HL-60 (cell line): Measurements from ENCODE around the gene HPCAL1.

Experiments used
- GABPA ChIP-seq: IDR thresholded peaks from 2 replicates; pipeline ENCODE4 v1.6.1; 2012; ENCODE audit warnings: low read depth
- POLR2AphosphoS5 ChIP-seq: IDR thresholded peaks from 2 replicates; pipeline ENCODE4 v1.6.1; 2012; ENCODE audit warnings: low read depth
- SPI1 ChIP-seq: IDR thresholded peaks from 2 replicates; pipeline ENCODE4 v1.6.1; 2012; ENCODE audit warnings: low read depth, mild to moderate bottlenecking, borderline replicate concordance
- TF ChIP-seq, protein P1 (sequence below): IDR thresholded peaks from one replicate; pipeline ENCODE4 v1.5.1; 2011; ENCODE audit warnings: low read length, control low read depth, inconsistent platforms; ENCODE audit not compliant: insufficient read depth

DNA sequence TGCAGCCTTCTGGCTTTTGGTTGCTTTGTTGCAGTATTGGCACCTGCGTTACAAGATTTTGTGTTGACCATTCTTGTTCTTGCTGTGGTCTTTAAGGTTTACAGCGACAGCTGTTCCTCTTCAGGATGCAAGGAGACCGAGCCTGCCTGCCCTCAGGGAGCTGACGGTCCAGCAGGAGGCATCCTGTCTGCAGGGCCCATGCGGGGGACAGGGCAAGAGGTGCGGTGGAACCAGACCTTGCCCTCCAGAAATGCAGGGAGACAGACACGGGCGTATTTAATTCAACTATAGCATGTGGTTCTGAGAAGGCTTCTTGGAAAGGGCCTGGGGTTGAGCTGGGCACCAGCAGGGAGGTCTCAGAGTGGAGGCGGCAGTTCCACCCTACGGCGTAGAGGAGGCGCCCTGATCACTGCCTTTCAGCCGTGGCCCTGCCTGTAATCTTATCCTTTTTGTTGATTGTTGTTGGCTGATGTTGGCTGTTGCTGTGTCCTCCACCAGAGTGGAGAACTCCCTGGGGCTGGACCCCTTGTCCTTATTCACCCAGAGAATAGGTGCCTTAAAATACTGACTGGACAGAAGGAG lies 71.7 kb downstream of the HPCAL1 start:
- TF ChIP-seq, protein P1, sequence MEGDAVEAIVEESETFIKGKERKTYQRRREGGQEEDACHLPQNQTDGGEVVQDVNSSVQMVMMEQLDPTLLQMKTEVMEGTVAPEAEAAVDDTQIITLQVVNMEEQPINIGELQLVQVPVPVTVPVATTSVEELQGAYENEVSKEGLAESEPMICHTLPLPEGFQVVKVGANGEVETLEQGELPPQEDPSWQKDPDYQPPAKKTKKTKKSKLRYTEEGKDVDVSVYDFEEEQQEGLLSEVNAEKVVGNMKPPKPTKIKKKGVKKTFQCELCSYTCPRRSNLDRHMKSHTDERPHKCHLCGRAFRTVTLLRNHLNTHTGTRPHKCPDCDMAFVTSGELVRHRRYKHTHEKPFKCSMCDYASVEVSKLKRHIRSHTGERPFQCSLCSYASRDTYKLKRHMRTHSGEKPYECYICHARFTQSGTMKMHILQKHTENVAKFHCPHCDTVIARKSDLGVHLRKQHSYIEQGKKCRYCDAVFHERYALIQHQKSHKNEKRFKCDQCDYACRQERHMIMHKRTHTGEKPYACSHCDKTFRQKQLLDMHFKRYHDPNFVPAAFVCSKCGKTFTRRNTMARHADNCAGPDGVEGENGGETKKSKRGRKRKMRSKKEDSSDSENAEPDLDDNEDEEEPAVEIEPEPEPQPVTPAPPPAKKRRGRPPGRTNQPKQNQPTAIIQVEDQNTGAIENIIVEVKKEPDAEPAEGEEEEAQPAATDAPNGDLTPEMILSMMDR: no peak
- TF ChIP-seq SPI1 (no peak), POLR2AphosphoS5 (no peak), GABPA (no peak)
